ENCODE measurements around the gene HOXD10. TPM values are rescaled to one million over a fixed set of nuclear protein-coding genes. Genes with fewer than 3 reads are reported as not detected.

HOXD10 gene
- total and polyA plus RNA-seq, 12 donors, result not detected

- TF ChIP-seq CTCF (IDR thresholded peaks at IDR 0.05), result no peak
- ATAC-seq, result no peak
- H3K9me3 ChIP-seq, result no peaks in the 10 kb centered on the region
- peak overlapping the region in 6 of 10 donors; percentile 35 to 51 (median 42) for H3K4me3 ChIP-seq
- no peaks in the 10 kb centered on the region for H3K36me3 ChIP-seq
- H3K27ac ChIP-seq, result peak overlapping the region in 2 of 10 donors; percentile 43 to 80
- H3K27me3 ChIP-seq, result peaks cover 40 to 99% (median 96%) of the 10 kb centered on the region in 7 donors
- DNase-seq, result no peak
- peaks cover 0 to 45% (median 11%) of the 10 kb centered on the region in 9 donors for H3K4me1 ChIP-seq
- intact Hi-C loops (cut with DNase I), result loop anchor here in 2 of 10 donors (5.0 to 10.0 kb wide), 2 partner anchors 321 to 684 kb away; no protein-coding TSS in a partner anchor
- WGBS, 2 donors, result 11 to 13% methylated on average over 15 of the region's 15 CpGs
Observed at GRCh38 chr2:176130957-176131847, 14.6 kb downstream of the HOXD10 start.

- TF ChIP-seq CTCF (IDR thresholded peaks at IDR 0.05), result no peak
- Histone ChIP-seq H3K27me3 (peaks cover 46 to 99% (median 96%) of the 10 kb centered on the region in 7 donors), H3K9me3 (no peaks in the 10 kb centered on the region), H3K36me3 (no peaks in the 10 kb centered on the region), H3K4me3 (peak overlapping the region in 3 of 10 donors; percentile 2 to 51 (median 36)), H3K27ac (peak overlapping the region in 1 of 10 donors; percentile 80), H3K4me1 (peaks cover 0 to 51% (median 14%) of the 10 kb centered on the region in 9 donors)
- DNase-seq (no peak), ATAC-seq (no peak)
- intact Hi-C loops (cut with DNase I), result loop anchor here in 2 of 10 donors (5.0 to 10.0 kb wide), 2 partner anchors 320 to 683 kb away; no protein-coding TSS in a partner anchor
- WGBS, 2 donors, result 23 to 27% methylated on average over 4 of the region's 4 CpGs
Observed at GRCh38 chr2:176131848-176132158, 15.2 kb downstream of the HOXD10 start.

GRCh38 chr2:176132205-176133171 is 15.9 kb downstream of the HOXD10 start:
- Histone ChIP-seq H3K9me3 (no peaks in the 10 kb centered on the region), H3K27me3 (peaks cover 52 to 99% (median 96%) of the 10 kb centered on the region in 7 donors), H3K4me3 (peak overlapping the region in 6 of 10 donors; percentile 2 to 51 (median 26)), H3K27ac (peak overlapping the region in 1 of 10 donors; percentile 0), H3K4me1 (peaks cover 0 to 47% (median 16%) of the 10 kb centered on the region in 9 donors), H3K36me3 (no peaks in the 10 kb centered on the region)
- DNase-seq (no peak), ATAC-seq (no peak)
- WGBS, 2 donors, result 9 to 16% methylated on average over 33 of the region's 33 CpGs
- no peak for TF ChIP-seq CTCF (IDR thresholded peaks at IDR 0.05)
- intact Hi-C loops (cut with DNase I), result loop anchor here in 2 of 10 donors (5.0 to 10.0 kb wide), 2 partner anchors 320 to 682 kb away; no protein-coding TSS in a partner anchor

- intact Hi-C loops (cut with DNase I), result loop anchor here in 2 of 10 donors (5.0 to 10.0 kb wide), 2 partner anchors 319 to 681 kb away; no protein-coding TSS in a partner anchor
Observed at GRCh38 chr2:176133389-176133788, 16.8 kb downstream of the HOXD10 start.

More at GRCh38 chr2:176133389-176133788, 16.8 kb downstream of the HOXD10 start:
- H3K9me3 ChIP-seq, result no peaks in the 10 kb centered on the region
- peaks cover 55 to 100% (median 97%) of the 10 kb centered on the region in 7 donors for H3K27me3 ChIP-seq
- DNase-seq (no peak), ATAC-seq (no peak)
- H3K4me1 ChIP-seq, result peaks cover 0 to 43% (median 16%) of the 10 kb centered on the region in 9 donors
- H3K36me3 ChIP-seq, result no peaks in the 10 kb centered on the region
- no peak for TF ChIP-seq CTCF (IDR thresholded peaks at IDR 0.05)
- H3K4me3 ChIP-seq, result no peak overlapping the region
- H3K27ac ChIP-seq, result no peak overlapping the region

All from heart right ventricle (tissue), 16 donors.